Prostate gland (tissue), 2 donors: ENCODE data around the gene TMEM252.

Experiments
- POLR2A ChIP-seq: fragments of 450-650 bp; IDR thresholded peaks from one replicate; pipeline ENCODE4 v1.6.1; 2016; ENCODE audit warnings: antibody characterized with exemption, mild to moderate bottlenecking
- TF ChIP-seq, protein P1 (sequence below), 4 experiments: fragments of 200-600 bp in 2 of 4; fragments of 450-650 bp in 2 of 4; sonication (generic) in 2 of 4; IDR thresholded peaks; 1 replicate in 3 of 4; 2 replicates in 1 of 4; pipeline ENCODE4 v1.5.1; 2016 to 2019; ENCODE audit warnings: antibody characterized with exemption in 4 of 4, mild to moderate bottlenecking in 2 of 4, moderate library complexity in 2 of 4

DNA sequence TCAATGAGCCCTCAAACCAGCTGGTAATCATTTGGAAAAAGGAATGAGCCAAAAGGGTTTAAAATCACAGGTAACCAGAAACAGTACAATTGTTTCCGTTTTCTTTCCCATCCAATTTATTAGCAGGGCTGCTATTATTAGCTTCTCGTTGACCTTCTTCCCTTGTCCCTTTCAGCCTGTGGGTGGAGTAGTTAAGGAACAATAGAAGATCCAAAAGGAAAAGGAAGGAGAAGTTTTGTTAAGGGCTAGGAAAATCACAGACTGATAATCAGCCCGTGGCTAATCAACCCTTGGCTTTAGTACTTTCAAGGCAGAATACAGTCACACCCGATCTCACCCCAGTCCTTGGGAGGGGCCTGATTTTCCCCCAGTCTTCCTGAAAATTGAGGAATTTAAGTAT lies 38.4 kb downstream of the TMEM252 start:
- TF ChIP-seq, protein P1, sequence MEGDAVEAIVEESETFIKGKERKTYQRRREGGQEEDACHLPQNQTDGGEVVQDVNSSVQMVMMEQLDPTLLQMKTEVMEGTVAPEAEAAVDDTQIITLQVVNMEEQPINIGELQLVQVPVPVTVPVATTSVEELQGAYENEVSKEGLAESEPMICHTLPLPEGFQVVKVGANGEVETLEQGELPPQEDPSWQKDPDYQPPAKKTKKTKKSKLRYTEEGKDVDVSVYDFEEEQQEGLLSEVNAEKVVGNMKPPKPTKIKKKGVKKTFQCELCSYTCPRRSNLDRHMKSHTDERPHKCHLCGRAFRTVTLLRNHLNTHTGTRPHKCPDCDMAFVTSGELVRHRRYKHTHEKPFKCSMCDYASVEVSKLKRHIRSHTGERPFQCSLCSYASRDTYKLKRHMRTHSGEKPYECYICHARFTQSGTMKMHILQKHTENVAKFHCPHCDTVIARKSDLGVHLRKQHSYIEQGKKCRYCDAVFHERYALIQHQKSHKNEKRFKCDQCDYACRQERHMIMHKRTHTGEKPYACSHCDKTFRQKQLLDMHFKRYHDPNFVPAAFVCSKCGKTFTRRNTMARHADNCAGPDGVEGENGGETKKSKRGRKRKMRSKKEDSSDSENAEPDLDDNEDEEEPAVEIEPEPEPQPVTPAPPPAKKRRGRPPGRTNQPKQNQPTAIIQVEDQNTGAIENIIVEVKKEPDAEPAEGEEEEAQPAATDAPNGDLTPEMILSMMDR (IDR thresholded peaks at IDR 0.05), result no peak
- no peak for TF ChIP-seq POLR2A
